ENCODE results near the gene RFX2. TPM values are rescaled to one million over a fixed set of nuclear protein-coding genes. Genes with fewer than 3 reads are reported as not detected.
A peak's percentile ranks its signal among the peaks of the same experiment; 100 is the strongest.

RFX2 gene
- total RNA-seq, 4 donors from 2014 or later, result 12.6 to 17.3 (median 15.0) TPM

- Histone ChIP-seq H3K4me1 (peaks cover 0 to 43% (median 16%) of the 10 kb centered on the region in 4 donors), H3K27ac (peak overlapping the region; percentile 50 to 89 (median 78)), H3K4me3 (peak overlapping the region in 2 of 4 donors; percentile 23 to 34), H3K27me3 (no peaks in the 10 kb centered on the region), H3K9me3 (no peaks in the 10 kb centered on the region), H3K36me3 (no peaks in the 10 kb centered on the region)
- DNase-seq (ENCODE audit: low spot score in 2 of 2), result peak; percentile 58 to 61
- peak in 1 of 2 donors; percentile 62 for TF ChIP-seq EP300 (IDR thresholded peaks at IDR 0.05)
- peak in 1 of 2 donors; percentile 12 for TF ChIP-seq POLR2A (IDR thresholded peaks at IDR 0.05)
- peak in 3 of 5 experiments; percentile 6 to 16 (median 14) for TF ChIP-seq CTCF (IDR thresholded peaks at IDR 0.05)
- WGBS, 2 donors, result 44 to 50% methylated on average over 39 to 40 of the region's 40 CpGs
These were observed 17.7 kb downstream of the RFX2 start for GRCh38 chr19:6092329-6093286.

- no peak for DNase-seq (ENCODE audit: low spot score in 2 of 2)
These were observed 18.5 kb downstream of the RFX2 start for GRCh38 chr19:6091771-6092291.

GRCh38 chr19:6090634-6091033, 19.7 kb downstream of the RFX2 start:
- H3K9me3 ChIP-seq, result no peaks in the 10 kb centered on the region
- no peak for DNase-seq (ENCODE audit: low spot score in 2 of 2)
- peaks cover 0 to 57% (median 26%) of the 10 kb centered on the region in 4 donors for H3K4me1 ChIP-seq
- no peak overlapping the region for H3K4me3 ChIP-seq
- H3K36me3 ChIP-seq, result no peaks in the 10 kb centered on the region
- H3K27me3 ChIP-seq, result no peaks in the 10 kb centered on the region
- peak overlapping the region in 2 of 4 donors; percentile 87 to 89 for H3K27ac ChIP-seq
- TF ChIP-seq POLR2A (IDR thresholded peaks at IDR 0.05) (no peak), EP300 (IDR thresholded peaks at IDR 0.05) (no peak), CTCF (IDR thresholded peaks at IDR 0.05) (no peak)
- 97 to 98% methylated on average over 3 of the region's 3 CpGs for WGBS, 2 donors

More at GRCh38 chr19:6091771-6092291, 18.5 kb downstream of the RFX2 start:
- Histone ChIP-seq H3K4me1 (peaks cover 0 to 48% (median 23%) of the 10 kb centered on the region in 4 donors), H3K27ac (peak overlapping the region; percentile 37 to 89 (median 78)), H3K9me3 (no peaks in the 10 kb centered on the region), H3K4me3 (peak overlapping the region in 2 of 4 donors; percentile 23 to 34), H3K27me3 (no peaks in the 10 kb centered on the region), H3K36me3 (no peaks in the 10 kb centered on the region)
- TF ChIP-seq POLR2A (IDR thresholded peaks at IDR 0.05), result no peak
- no peak for TF ChIP-seq EP300 (IDR thresholded peaks at IDR 0.05)
- no peak for TF ChIP-seq CTCF (IDR thresholded peaks at IDR 0.05)
- WGBS, 2 donors, result 30 to 33% methylated on average over 8 of the region's 8 CpGs

GRCh38 chr19:6088602-6089049, 21.7 kb downstream of the RFX2 start:
- Histone ChIP-seq H3K9me3 (no peaks in the 10 kb centered on the region), H3K27ac (peak overlapping the region in 3 of 4 donors; percentile 67 to 90 (median 82)), H3K4me1 (peaks cover 0 to 57% (median 26%) of the 10 kb centered on the region in 4 donors), H3K27me3 (no peaks in the 10 kb centered on the region), H3K4me3 (peak overlapping the region in 1 of 4 donors; percentile 25), H3K36me3 (no peaks in the 10 kb centered on the region)
- 49 to 60% methylated on average over 3 of the region's 3 CpGs for WGBS, 2 donors
- TF ChIP-seq CTCF (IDR thresholded peaks at IDR 0.05) (no peak), POLR2A (IDR thresholded peaks at IDR 0.05) (no peak), EP300 (IDR thresholded peaks at IDR 0.05) (no peak)
- no peak for DNase-seq (ENCODE audit: low spot score in 2 of 2)
